GM12801 (cell line): ENCODE measurements around the gene HOXC11.

Experiments
- CTCF ChIP-seq: IDR thresholded peaks from one replicate; pipeline ENCODE4 v1.5.1; 2011; ENCODE audit warnings: control low read depth; ENCODE audit not compliant: insufficient read length; ENCODE audit errors: extremely low read depth

The HOXC11 gene

GRCh38 chr12:54017878-54018467 is 45.0 kb downstream of the HOXC11 start:
- no peak for TF ChIP-seq CTCF

- TF ChIP-seq CTCF = no peak
Observed at GRCh38 chr12:54018468-54018984, 45.6 kb downstream of the HOXC11 start.

- no peak for TF ChIP-seq CTCF
Observed at GRCh38 chr12:54019091-54019811, 46.3 kb downstream of the HOXC11 start.

- no peak for TF ChIP-seq CTCF
Observed at GRCh38 chr12:54019924-54020590, 47.1 kb downstream of the HOXC11 start.

GRCh38 chr12:54020591-54021405 is 47.9 kb downstream of the HOXC11 start:
- no peak for TF ChIP-seq CTCF

GRCh38 chr12:54021432-54022013 is 48.6 kb downstream of the HOXC11 start:
- no peak for TF ChIP-seq CTCF
